HEK293T (cell line): ENCODE results near the gene HPF1.

Experiments
- CTCF ChIA-PET: fragments of 350-600 bp; formaldehyde crosslinking; extraction: SDS; loops from one replicate; lab custom pipeline; 2021; ENCODE audit warnings: antibody characterized with exemption, inconsistent platforms; lab: Yijun Ruan, JAX
- POLR2A ChIA-PET: fragments of 350-600 bp; formaldehyde crosslinking; extraction: SDS; loops from one replicate; lab custom pipeline; 2020; ENCODE audit warnings: antibody characterized with exemption, inconsistent platforms; lab: Yijun Ruan, JAX
- DNase-seq: peaks from one replicate; pipeline ENCODE4 v3.0.0; 2012; ENCODE audit warnings: mixed read lengths; ENCODE audit errors: extremely low spot score
- ARNT ChIP-seq: fragments of 450-650 bp; IDR thresholded peaks from 2 replicates; pipeline ENCODE4 v1.6.1; 2017; ENCODE audit warnings: mild to moderate bottlenecking
- BHLHE40 ChIP-seq: fragments of 450-650 bp; IDR thresholded peaks from 2 replicates; pipeline ENCODE4 v1.6.1; 2016; ENCODE audit warnings: mild to moderate bottlenecking, moderate library complexity, borderline replicate concordance
- CTBP1 ChIP-seq: fragments of 450-650 bp; IDR thresholded peaks from 2 replicates; pipeline ENCODE4 v1.6.1; 2016; ENCODE audit warnings: borderline replicate concordance
- ELF4 ChIP-seq: fragments of 450-650 bp; IDR thresholded peaks from 2 replicates; pipeline ENCODE4 v1.6.1; 2017; ENCODE audit warnings: antibody characterized with exemption
- FOXA1 ChIP-seq: fragments of 450-650 bp; IDR thresholded peaks from 2 replicates; pipeline ENCODE4 v1.6.1; 2016; ENCODE audit warnings: mild to moderate bottlenecking
- FOXK2 ChIP-seq: fragments of 450-650 bp; IDR thresholded peaks from 2 replicates; pipeline ENCODE4 v1.6.1; 2016; ENCODE audit warnings: mild to moderate bottlenecking
- FOXM1 ChIP-seq: fragments of 450-650 bp; IDR thresholded peaks from 2 replicates; pipeline ENCODE4 v1.6.1; 2017; ENCODE audit warnings: mild to moderate bottlenecking, borderline replicate concordance
- HDGF ChIP-seq: fragments of 450-650 bp; IDR thresholded peaks from 2 replicates; pipeline ENCODE4 v1.6.1; 2017; ENCODE audit warnings: antibody characterized with exemption, borderline replicate concordance
- L3MBTL2 ChIP-seq: fragments of 450-650 bp; conservative IDR thresholded peaks from 2 replicates; pipeline ENCODE4 v1.6.1; 2016; ENCODE audit warnings: mild to moderate bottlenecking
- LEF1 ChIP-seq: fragments of 450-650 bp; IDR thresholded peaks from 2 replicates; pipeline ENCODE4 v1.6.1; 2017; ENCODE audit warnings: mild to moderate bottlenecking, borderline replicate concordance
- NFRKB ChIP-seq: fragments of 450-650 bp; IDR thresholded peaks from 2 replicates; pipeline ENCODE4 v1.6.1; 2016; ENCODE audit warnings: mild to moderate bottlenecking, moderate library complexity
- SP1 ChIP-seq: fragments of 450-650 bp; IDR thresholded peaks from 2 replicates; pipeline ENCODE4 v1.6.1; 2017
- SUZ12 ChIP-seq: fragments of 450-650 bp; IDR thresholded peaks from 2 replicates; pipeline ENCODE4 v1.6.1; 2016; ENCODE audit warnings: mild to moderate bottlenecking
- TARDBP ChIP-seq: fragments of 450-650 bp; IDR thresholded peaks from 2 replicates; pipeline ENCODE4 v1.6.1; 2016
- ZNF384 ChIP-seq: fragments of 450-650 bp; IDR thresholded peaks from 2 replicates; pipeline ENCODE4 v1.6.1; 2016
- TF ChIP-seq, protein P1 (sequence below): fragments of 450-650 bp; IDR thresholded peaks from 2 replicates; pipeline ENCODE4 v1.6.1; 2016

Gene HPF1

GRCh38 chr4:169770416-169770815 lies 12.7 kb upstream of the HPF1 start:
- POLR2A ChIA-PET: no interaction called here
- TF ChIP-seq SP1: no peak
- TF ChIP-seq FOXK2: no peak
- TF ChIP-seq NFRKB: no peak
- no peak for TF ChIP-seq FOXM1
- no peak for TF ChIP-seq LEF1
- TF ChIP-seq HDGF: no peak
- no peak for TF ChIP-seq SUZ12
- TF ChIP-seq, protein P1, sequence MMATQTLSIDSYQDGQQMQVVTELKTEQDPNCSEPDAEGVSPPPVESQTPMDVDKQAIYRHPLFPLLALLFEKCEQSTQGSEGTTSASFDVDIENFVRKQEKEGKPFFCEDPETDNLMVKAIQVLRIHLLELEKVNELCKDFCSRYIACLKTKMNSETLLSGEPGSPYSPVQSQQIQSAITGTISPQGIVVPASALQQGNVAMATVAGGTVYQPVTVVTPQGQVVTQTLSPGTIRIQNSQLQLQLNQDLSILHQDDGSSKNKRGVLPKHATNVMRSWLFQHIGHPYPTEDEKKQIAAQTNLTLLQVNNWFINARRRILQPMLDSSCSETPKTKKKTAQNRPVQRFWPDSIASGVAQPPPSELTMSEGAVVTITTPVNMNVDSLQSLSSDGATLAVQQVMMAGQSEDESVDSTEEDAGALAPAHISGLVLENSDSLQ: no peak
- TF ChIP-seq ZNF384: no peak
- CTCF ChIA-PET: no interaction called here
- no peak for DNase-seq

DNA sequence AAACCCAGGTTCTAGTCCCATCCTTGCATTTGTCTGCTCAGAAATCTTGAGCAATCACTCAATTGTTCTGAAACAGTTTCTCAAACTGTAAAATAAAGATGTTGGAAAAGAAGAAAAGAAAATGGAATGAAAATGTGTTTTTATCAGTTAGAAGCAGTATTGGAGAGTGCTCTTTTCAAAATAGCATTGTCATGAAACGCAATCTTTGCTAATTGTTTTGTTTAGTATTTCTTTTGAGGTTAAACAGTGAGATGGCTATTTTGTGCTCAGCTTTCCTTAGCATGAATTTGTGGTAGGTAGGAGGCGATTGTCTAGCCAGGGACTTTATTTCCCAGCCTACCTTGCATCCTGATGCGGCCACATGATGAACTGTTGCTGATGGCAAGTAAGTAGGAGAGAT lies 10.6 kb upstream of the HPF1 start:
- TF ChIP-seq ELF4 (no peak), ARNT (no peak), LEF1 (no peak)
- POLR2A ChIA-PET: no interaction called here
- DNase-seq: no peak
- CTCF ChIA-PET: no interaction called here

DNA sequence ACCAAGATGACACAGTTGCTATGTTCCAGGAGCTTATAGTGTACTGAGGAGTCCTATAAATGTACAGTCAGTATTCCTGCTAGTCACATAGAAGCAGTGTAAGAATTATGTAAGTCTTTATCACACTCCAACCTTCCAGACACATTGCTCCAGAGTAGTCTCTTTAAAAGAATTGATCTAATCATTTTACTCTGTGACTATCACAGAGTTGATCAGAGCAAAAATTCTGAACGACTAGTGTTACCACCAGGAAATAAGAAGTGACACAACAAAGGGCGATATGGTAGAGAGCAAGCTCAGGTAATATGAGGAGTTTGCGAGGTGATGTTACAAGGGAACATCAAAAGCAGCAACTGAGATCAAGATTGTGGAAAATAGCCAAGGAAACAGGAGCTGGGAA lies 9.0 kb upstream of the HPF1 start:
- DNase-seq: no peak
- ChIA-PET CTCF (no interaction called here), POLR2A (no interaction called here)
- TF ChIP-seq SP1 (no peak), NFRKB (no peak), ELF4 (no peak), BHLHE40 (no peak), SUZ12 (no peak), FOXA1 (no peak), L3MBTL2 (no peak), LEF1 (no peak), ZNF384 (no peak)

GRCh38 chr4:169765835-169766234 lies 8.1 kb upstream of the HPF1 start:
- CTCF ChIA-PET: no interaction called here
- no peak for TF ChIP-seq L3MBTL2
- no peak for TF ChIP-seq HDGF
- TF ChIP-seq TARDBP: no peak
- no peak for TF ChIP-seq BHLHE40
- TF ChIP-seq NFRKB: no peak
- TF ChIP-seq ARNT: no peak
- no peak for TF ChIP-seq FOXA1
- no peak for TF ChIP-seq LEF1
- no peak for TF ChIP-seq FOXK2
- TF ChIP-seq SP1: no peak
- no peak for DNase-seq
- POLR2A ChIA-PET: interaction anchor here (1.0 kb wide), 1 partner anchor 8 kb away, joined by 5 read pairs; the partner anchor contains the start of gene HPF1

DNA sequence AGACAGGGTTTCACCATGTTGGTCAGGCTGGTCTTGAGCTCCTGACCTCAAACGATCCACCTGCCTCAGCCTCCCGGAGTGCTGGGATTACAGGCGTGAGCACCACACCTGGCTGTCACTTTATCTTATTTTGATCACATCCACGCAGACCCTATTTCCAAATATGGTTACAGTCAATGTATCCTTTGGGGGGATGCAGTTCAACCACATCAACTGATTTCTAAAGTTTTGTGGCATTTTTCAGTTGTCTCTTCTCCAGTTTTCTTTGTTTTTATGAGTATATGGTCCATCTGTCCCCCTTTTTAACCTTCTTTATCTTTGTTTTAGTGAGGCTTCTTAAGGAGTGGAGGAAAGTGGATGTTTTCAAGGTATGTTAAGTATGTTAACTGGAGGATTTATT lies 4.1 kb upstream of the HPF1 start:
- DNase-seq: no peak
- CTCF ChIA-PET: no interaction called here
- TF ChIP-seq BHLHE40 (no peak), LEF1 (no peak), TARDBP (no peak), SP1 (no peak), ELF4 (no peak), FOXM1 (no peak), CTBP1 (no peak), ZNF384 (no peak), FOXK2 (no peak), HDGF (no peak), FOXA1 (no peak), NFRKB (no peak), L3MBTL2 (no peak), SUZ12 (no peak), ARNT (no peak)
- TF ChIP-seq, protein P1: no peak
- POLR2A ChIA-PET: no interaction called here

DNA sequence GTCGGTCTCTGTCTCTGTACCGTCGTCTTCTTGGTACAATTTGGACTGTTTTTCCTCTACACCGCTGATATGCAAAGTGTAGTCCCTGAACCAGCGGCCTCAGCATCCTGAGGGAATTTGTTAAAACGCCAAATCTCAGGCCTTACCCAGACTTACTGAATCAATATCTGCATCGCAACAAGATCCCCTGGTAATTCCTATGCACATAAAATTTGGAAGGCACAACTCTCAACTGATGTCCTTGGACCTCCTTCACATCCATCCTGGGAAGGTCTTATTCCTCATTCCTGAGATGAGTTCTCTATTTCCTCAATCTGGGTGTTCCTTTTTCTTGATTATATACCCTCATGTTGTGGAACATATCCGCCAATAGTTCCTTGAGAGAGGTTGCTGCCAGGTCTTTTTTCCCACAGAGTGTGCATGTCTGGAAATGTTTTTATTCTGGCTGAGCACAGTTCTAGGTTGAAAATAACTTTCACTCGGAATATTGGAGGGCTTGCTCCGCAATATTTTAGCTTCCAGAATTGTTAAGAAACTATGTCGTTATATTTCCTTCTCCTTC lies 738 bp upstream of the HPF1 start:
- TF ChIP-seq TARDBP (no peak), ARNT (no peak), LEF1 (no peak), HDGF (no peak), NFRKB (no peak), FOXM1 (no peak), L3MBTL2 (no peak), CTBP1 (no peak), ZNF384 (no peak), SP1 (no peak), BHLHE40 (no peak), FOXA1 (no peak), SUZ12 (no peak), ELF4 (no peak)
- TF ChIP-seq, protein P1: no peak
- no peak for DNase-seq
- ChIA-PET POLR2A (no interaction called here), CTCF (no interaction called here)
